Cardiac muscle cell (in vitro differentiated cells and primary cell): Measurements from ENCODE around the gene PCK2. TPM values are rescaled to one million over a fixed set of nuclear protein-coding genes. Genes with fewer than 3 reads are reported as not detected.

Source experiments
- DNase-seq, 2 donors: peaks; one replicate each; pipeline versions ENCODE4 v3.0.0 to v3.0.0-alpha.2; 2010 to 2017; ENCODE audit warnings: low read depth in 1 of 2, low spot score in 1 of 2
- H3K27ac ChIP-seq: fragments of 200-600 bp; sonication (generic); 2 replicates; pipeline ENCODE4 v1.5.1; 2016
- H3K27me3 ChIP-seq: fragments of 200-600 bp; sonication (generic); 2 replicates; pipeline ENCODE4 v1.6.0; 2016; ENCODE audit warnings: control low read depth
- H3K36me3 ChIP-seq: fragments of 200-600 bp; sonication (generic); 2 replicates; pipeline ENCODE4 v1.5.1; 2016; ENCODE audit warnings: control low read depth
- H3K4me1 ChIP-seq: fragments of 200-600 bp; sonication (generic); 2 replicates; pipeline ENCODE4 v1.8.1; 2017; ENCODE audit warnings: low read depth, mild to moderate bottlenecking, mixed run types
- H3K4me3 ChIP-seq: fragments of 200-600 bp; sonication (generic); 2 replicates; pipeline ENCODE4 v1.5.1; 2016; ENCODE audit warnings: mild to moderate bottlenecking
- H3K9me3 ChIP-seq: fragments of 200-600 bp; sonication (generic); 2 replicates; pipeline ENCODE4 v1.5.1; 2017; ENCODE audit warnings: low read depth, mild to moderate bottlenecking, control low read depth
- CTCF ChIP-seq: IDR thresholded peaks from 2 replicates; pipeline ENCODE4 v1.5.1; 2012; ENCODE audit warnings: low read depth, mild to moderate bottlenecking, low read length
- polyA plus RNA-seq: library from polyadenylated mRNA; unstranded; fragments of >200 nt; fragmentation: Nextera tagmentation; extraction: Ambion mirVana; gene quantifications from 2 replicates; pipeline ENCODE4 v1.2.1, GENCODE V29; 2016
- total RNA-seq: library from RNA; depleted of rRNA; stranded (reverse); fragments of >200 nt; gene quantifications from 2 replicates; pipeline ENCODE4 v1.2.3, GENCODE V29; 2016

Gene PCK2
- total and polyA plus RNA-seq, 2 experiments from 2014 or later = 12.2 to 18.9 TPM

- Histone ChIP-seq H3K27ac (no peak overlapping the region), H3K36me3 (no peaks in the 10 kb centered on the region), H3K4me1 (no peaks in the 10 kb centered on the region), H3K9me3 (no peaks in the 10 kb centered on the region), H3K27me3 (no peaks in the 10 kb centered on the region), H3K4me3 (no peak overlapping the region)
- no peak for TF ChIP-seq CTCF
- DNase-seq = no peak
These were observed 21.7 kb upstream of the PCK2 start for GRCh38 chr14:24072436-24072835.

GRCh38 chr14:24072881-24073877 lies 20.9 kb upstream of the PCK2 start:
- H3K4me1 ChIP-seq = no peaks in the 10 kb centered on the region
- no peaks in the 10 kb centered on the region for H3K9me3 ChIP-seq
- TF ChIP-seq CTCF = no peak
- H3K36me3 ChIP-seq = no peaks in the 10 kb centered on the region
- no peak overlapping the region for H3K4me3 ChIP-seq
- no peak for DNase-seq
- no peak overlapping the region for H3K27ac ChIP-seq
- no peaks in the 10 kb centered on the region for H3K27me3 ChIP-seq

GRCh38 chr14:24074625-24075484 lies 19.3 kb upstream of the PCK2 start:
- no peaks in the 10 kb centered on the region for H3K9me3 ChIP-seq
- no peaks in the 10 kb centered on the region for H3K4me1 ChIP-seq
- no peak for TF ChIP-seq CTCF
- no peak overlapping the region for H3K4me3 ChIP-seq
- no peak for DNase-seq
- H3K27ac ChIP-seq = no peak overlapping the region
- H3K27me3 ChIP-seq = no peaks in the 10 kb centered on the region
- H3K36me3 ChIP-seq = no peaks in the 10 kb centered on the region

- H3K27ac ChIP-seq = no peak overlapping the region
- H3K4me1 ChIP-seq = no peaks in the 10 kb centered on the region
- peaks cover 8% of the 10 kb centered on the region for H3K27me3 ChIP-seq
- no peak for TF ChIP-seq CTCF
- no peaks in the 10 kb centered on the region for H3K36me3 ChIP-seq
- no peak for DNase-seq
- no peaks in the 10 kb centered on the region for H3K9me3 ChIP-seq
- no peak overlapping the region for H3K4me3 ChIP-seq
These were observed 18.4 kb upstream of the PCK2 start for GRCh38 chr14:24075485-24076301.

- Histone ChIP-seq H3K36me3 (no peaks in the 10 kb centered on the region), H3K4me1 (no peaks in the 10 kb centered on the region), H3K4me3 (no peak overlapping the region), H3K9me3 (no peaks in the 10 kb centered on the region), H3K27ac (no peak overlapping the region), H3K27me3 (peaks cover 8% of the 10 kb centered on the region)
- no peak for DNase-seq
- TF ChIP-seq CTCF = no peak
These were observed 17.9 kb upstream of the PCK2 start for GRCh38 chr14:24076302-24076601.
